Activated B cell treated with CpG ODN at 0.5 μM for 24 hours (primary cell): ENCODE data around the gene COLEC12. TPM values are rescaled to one million over a fixed set of nuclear protein-coding genes. Genes with fewer than 3 reads are reported as not detected.

Experiments used
- ATAC-seq: fragments of 200-7000 bp; cut with Tn5 transposase; one replicate; pipeline ENCODE4 v1.10.0; 2021; ENCODE audit warnings: low read depth, mild to moderate bottlenecking, moderate library complexity
- CTCF ChIA-PET: fragments of 350-600 bp; sonication (Branson Sonifier 250); formaldehyde crosslinking; loops from one replicate; lab custom pipeline; 2021; ENCODE audit warnings: antibody characterized with exemption; lab: Charles Lee
- POLR2A ChIA-PET: fragments of 350-600 bp; sonication (Branson Sonifier 250); formaldehyde crosslinking; loops from one replicate; lab custom pipeline; 2021; ENCODE audit warnings: antibody characterized with exemption; lab: Charles Lee
- DNase-seq: peaks from one replicate; pipeline ENCODE4 v3.0.0; 2022
- H3K27ac Mint-ChIP-seq: one replicate; pipeline ENCODE4 v1.8.0; 2020; ENCODE audit warnings: mixed read lengths
- H3K27me3 Mint-ChIP-seq: one replicate; pipeline ENCODE4 v1.8.0; 2021; ENCODE audit warnings: mixed read lengths
- H3K36me3 Mint-ChIP-seq: one replicate; pipeline ENCODE4 v1.8.0; 2021; ENCODE audit warnings: low read depth, mixed read lengths
- H3K4me1 Mint-ChIP-seq: one replicate; pipeline ENCODE4 v1.8.0; 2021; ENCODE audit warnings: mixed read lengths
- H3K4me3 Mint-ChIP-seq: one replicate; pipeline ENCODE4 v1.8.0; 2020; ENCODE audit warnings: mild to moderate bottlenecking, mixed read lengths
- H3K9me3 Mint-ChIP-seq: one replicate; pipeline ENCODE4 v1.8.0; 2020; ENCODE audit warnings: mixed read lengths
- intact Hi-C: fragments of 100-400 bp; cut with micrococcal nuclease; formaldehyde crosslinking; loops from one replicate; pipeline ENCODE4 v1.15.1; 2024
- total RNA-seq: library from RNA; stranded (reverse); gene quantifications from 2 replicates; pipeline ENCODE4 v1.2.3, GENCODE V29; 2022
- TF ChIP-seq, protein P1 (sequence below): fragments of 200-600 bp; IDR thresholded peaks from one replicate; pipeline ENCODE4 v1.8.0; 2022; ENCODE audit warnings: antibody characterized with exemption, mild to moderate bottlenecking

Gene COLEC12
- total RNA-seq, 1 donor from 2014 or later = not detected

DNA sequence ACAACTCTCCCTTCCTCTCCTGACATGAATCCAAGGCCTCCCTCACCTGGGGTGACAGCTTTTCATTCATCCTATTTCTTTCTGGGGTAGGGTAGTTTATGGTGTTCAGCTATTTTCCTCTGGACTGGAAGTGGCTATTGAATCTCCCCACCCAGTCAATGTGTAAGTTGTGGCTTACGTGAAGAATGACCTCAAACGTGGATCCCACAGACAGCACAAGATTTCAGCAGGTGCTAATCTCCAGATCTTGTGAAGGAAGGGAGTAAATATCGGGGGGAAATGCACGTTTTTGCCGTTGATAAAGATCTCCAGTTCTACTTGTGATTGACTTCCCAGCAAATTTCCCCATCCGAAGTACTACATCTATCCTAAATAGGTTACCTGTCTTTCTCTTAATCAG is 161.3 kb downstream of the COLEC12 start:
- ATAC-seq (no peak), DNase-seq (no peak)
- peaks cover 6% of the 10 kb centered on the region for H3K27me3 Mint-ChIP-seq
- no peak overlapping the region for H3K4me3 Mint-ChIP-seq
- no peak overlapping the region for H3K27ac Mint-ChIP-seq
- TF ChIP-seq, protein P1, sequence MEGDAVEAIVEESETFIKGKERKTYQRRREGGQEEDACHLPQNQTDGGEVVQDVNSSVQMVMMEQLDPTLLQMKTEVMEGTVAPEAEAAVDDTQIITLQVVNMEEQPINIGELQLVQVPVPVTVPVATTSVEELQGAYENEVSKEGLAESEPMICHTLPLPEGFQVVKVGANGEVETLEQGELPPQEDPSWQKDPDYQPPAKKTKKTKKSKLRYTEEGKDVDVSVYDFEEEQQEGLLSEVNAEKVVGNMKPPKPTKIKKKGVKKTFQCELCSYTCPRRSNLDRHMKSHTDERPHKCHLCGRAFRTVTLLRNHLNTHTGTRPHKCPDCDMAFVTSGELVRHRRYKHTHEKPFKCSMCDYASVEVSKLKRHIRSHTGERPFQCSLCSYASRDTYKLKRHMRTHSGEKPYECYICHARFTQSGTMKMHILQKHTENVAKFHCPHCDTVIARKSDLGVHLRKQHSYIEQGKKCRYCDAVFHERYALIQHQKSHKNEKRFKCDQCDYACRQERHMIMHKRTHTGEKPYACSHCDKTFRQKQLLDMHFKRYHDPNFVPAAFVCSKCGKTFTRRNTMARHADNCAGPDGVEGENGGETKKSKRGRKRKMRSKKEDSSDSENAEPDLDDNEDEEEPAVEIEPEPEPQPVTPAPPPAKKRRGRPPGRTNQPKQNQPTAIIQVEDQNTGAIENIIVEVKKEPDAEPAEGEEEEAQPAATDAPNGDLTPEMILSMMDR = no peak
- intact Hi-C loops = no loop called here
- no peaks in the 10 kb centered on the region for H3K36me3 Mint-ChIP-seq
- no peaks in the 10 kb centered on the region for H3K9me3 Mint-ChIP-seq
- H3K4me1 Mint-ChIP-seq = no peaks in the 10 kb centered on the region
- ChIA-PET CTCF (no interaction called here), POLR2A (no interaction called here)

DNA sequence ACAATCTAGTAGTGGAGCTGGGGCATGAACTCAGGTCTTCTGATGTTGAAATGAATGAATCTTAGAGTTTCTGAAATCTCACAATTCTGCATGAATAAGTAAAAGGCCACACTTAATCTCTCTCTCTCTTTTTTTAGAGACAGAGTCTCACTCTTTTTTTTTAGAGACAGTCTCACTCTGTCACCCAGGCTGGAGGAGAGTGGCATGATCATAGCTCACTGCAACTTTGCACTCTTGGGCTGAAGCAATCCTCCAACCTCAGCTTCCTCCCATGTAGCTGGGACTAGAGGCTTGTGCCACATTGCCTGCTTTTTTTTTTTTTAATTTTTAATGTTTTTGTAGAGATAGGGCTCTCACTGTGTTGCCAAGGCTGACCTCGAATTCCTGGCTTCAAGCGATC is 163.8 kb downstream of the COLEC12 start:
- H3K36me3 Mint-ChIP-seq = no peaks in the 10 kb centered on the region
- intact Hi-C loops = no loop called here
- CTCF ChIA-PET = no interaction called here
- no peak for ATAC-seq
- POLR2A ChIA-PET = no interaction called here
- no peak overlapping the region for H3K27ac Mint-ChIP-seq
- peaks cover 5% of the 10 kb centered on the region for H3K27me3 Mint-ChIP-seq
- TF ChIP-seq, protein P1 = no peak
- H3K4me1 Mint-ChIP-seq = no peaks in the 10 kb centered on the region
- H3K9me3 Mint-ChIP-seq = no peaks in the 10 kb centered on the region
- DNase-seq = no peak
- H3K4me3 Mint-ChIP-seq = no peak overlapping the region

DNA sequence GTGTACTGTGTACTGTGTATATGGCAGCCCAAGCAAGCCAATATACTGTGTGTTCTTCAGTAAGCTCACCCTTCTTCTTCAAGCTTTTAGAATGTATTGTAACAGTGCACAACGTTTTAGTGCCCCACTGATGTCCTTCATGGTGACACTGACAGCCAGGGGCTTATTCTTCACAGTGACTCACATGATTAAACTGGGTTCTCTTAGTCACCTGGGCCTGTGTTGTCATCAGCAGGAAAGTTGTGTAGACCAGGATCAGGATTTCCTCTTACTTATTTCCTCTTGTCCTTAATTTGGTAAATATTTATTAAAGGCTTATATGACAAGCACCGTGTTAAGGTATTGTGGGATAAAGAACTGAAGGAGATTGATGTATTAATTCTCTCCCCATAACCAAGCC is 164.8 kb downstream of the COLEC12 start:
- Mint-ChIP-seq H3K9me3 (no peaks in the 10 kb centered on the region), H3K27ac (no peak overlapping the region), H3K4me1 (no peaks in the 10 kb centered on the region), H3K4me3 (no peak overlapping the region), H3K27me3 (peaks cover 8% of the 10 kb centered on the region), H3K36me3 (no peaks in the 10 kb centered on the region)
- ATAC-seq (no peak), DNase-seq (no peak)
- POLR2A ChIA-PET = no interaction called here
- intact Hi-C loops = no loop called here
- CTCF ChIA-PET = no interaction called here
- TF ChIP-seq, protein P1 = no peak

DNA sequence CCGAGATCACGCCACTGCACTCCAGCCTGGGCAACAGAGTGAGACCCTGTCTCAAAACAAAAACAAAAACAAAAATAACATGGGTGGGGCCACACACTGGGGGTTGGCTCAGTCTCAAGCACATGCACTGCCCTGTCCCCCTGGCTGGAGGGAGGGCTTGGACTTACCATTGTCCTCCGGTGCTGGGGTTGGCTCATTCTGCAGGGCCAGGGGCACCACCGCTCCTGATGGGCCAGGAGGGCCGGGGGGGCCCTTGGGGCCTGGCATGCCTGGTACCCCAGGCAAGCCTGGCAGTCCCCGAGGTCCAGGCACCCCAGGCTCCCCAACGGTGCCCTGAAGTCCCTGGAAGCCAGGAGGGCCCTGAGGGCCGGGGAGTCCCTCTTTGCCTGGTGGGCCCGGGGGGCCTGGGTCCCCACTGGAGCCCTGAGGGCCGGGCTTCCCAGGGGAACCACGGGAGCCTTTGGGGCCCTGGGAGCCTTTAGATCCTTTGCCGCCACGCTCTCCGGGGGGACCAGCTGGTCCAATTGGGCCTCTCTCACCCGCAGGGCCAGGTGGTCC is 165.8 kb downstream of the COLEC12 start:
- intact Hi-C loops = no loop called here
- Mint-ChIP-seq H3K9me3 (no peaks in the 10 kb centered on the region), H3K36me3 (no peaks in the 10 kb centered on the region), H3K27me3 (peaks cover 8% of the 10 kb centered on the region), H3K4me3 (no peak overlapping the region), H3K4me1 (no peaks in the 10 kb centered on the region), H3K27ac (no peak overlapping the region)
- TF ChIP-seq, protein P1 = no peak
- ChIA-PET POLR2A (no interaction called here), CTCF (no interaction called here)
- no peak for DNase-seq
- ATAC-seq = no peak

DNA sequence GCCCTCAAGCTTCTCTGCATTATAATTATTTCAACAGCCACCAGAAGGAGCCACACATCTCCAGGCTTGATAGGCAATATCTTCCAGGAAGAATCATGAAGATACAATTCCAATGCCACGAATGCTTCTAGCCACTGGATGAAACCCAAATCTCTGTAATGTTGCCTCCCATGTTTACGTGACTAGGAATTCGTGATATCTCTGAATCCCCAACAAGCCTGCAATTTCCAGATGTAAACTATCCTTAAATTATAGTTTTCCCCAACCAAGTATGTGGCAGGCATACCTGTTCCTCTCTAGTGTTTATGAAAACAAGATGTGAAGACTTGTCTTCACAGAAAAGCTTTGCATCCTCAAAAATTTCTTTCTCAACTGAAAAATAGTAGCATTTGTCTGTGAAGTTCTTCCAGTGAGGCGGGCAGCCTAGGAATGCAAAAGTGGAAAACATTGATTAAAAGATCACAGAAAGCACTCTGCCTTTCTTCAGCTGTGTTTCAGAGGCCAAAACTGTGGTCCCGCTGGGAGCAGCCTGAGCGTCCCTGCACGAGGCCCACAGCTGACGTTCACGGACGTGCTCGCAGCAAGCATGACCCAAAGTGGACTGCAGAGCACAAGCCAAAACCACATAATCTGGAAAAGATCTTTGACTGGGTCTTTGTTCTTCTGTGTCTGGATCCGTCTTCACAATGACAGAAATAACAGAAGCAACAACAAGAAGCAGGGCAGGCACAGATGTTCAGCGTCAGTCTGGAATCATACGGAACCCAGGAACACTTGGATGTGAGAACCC is 167.6 kb downstream of the COLEC12 start:
- H3K4me1 Mint-ChIP-seq = no peaks in the 10 kb centered on the region
- ChIA-PET POLR2A (no interaction called here), CTCF (no interaction called here)
- H3K4me3 Mint-ChIP-seq = no peak overlapping the region
- DNase-seq (no peak), ATAC-seq (no peak)
- intact Hi-C loops = no loop called here
- H3K27ac Mint-ChIP-seq = no peak overlapping the region
- peaks cover 9% of the 10 kb centered on the region for H3K27me3 Mint-ChIP-seq
- TF ChIP-seq, protein P1 = no peak
- no peaks in the 10 kb centered on the region for H3K36me3 Mint-ChIP-seq
- H3K9me3 Mint-ChIP-seq = no peaks in the 10 kb centered on the region
